ENCODE results near the gene GTF2H2C.

Gene GTF2H2C

GRCh38 chr5:69527128-69527770, 32.7 kb upstream of the GTF2H2C start:
- H3K4me1 ChIP-seq (ENCODE audit: insufficient read depth, poor library complexity, severe bottlenecking) = peaks cover 12% of the 10 kb centered on the region

GRCh38 chr5:69528035-69528434, 32.0 kb upstream of the GTF2H2C start:
- Histone ChIP-seq H3K4me1 (ENCODE audit: insufficient read depth, poor library complexity, severe bottlenecking) (peaks cover 12% of the 10 kb centered on the region), H3K4me3 (ENCODE audit: severe bottlenecking) (no peak overlapping the region), H3K36me3 (ENCODE audit: low read depth) (no peaks in the 10 kb centered on the region), H3K27me3 (ENCODE audit: insufficient read depth, poor library complexity, severe bottlenecking) (no peaks in the 10 kb centered on the region), H3K9me3 (ENCODE audit: severe bottlenecking) (no peaks in the 10 kb centered on the region), H3K27ac (ENCODE audit: poor library complexity, severe bottlenecking) (no peak overlapping the region)
- DNase-seq (ENCODE audit: low spot score) = no peak
- no peak for TF ChIP-seq CTCF (IDR thresholded peaks at IDR 0.05; ENCODE audit: poor library complexity, severe bottlenecking)
- ATAC-seq (ENCODE audit: low read depth) = peak; percentile 89

More at GRCh38 chr5:69527128-69527770, 32.7 kb upstream of the GTF2H2C start:
- Histone ChIP-seq H3K27me3 (ENCODE audit: insufficient read depth, poor library complexity, severe bottlenecking) (no peaks in the 10 kb centered on the region), H3K36me3 (ENCODE audit: low read depth) (no peaks in the 10 kb centered on the region), H3K4me3 (ENCODE audit: severe bottlenecking) (no peak overlapping the region), H3K27ac (ENCODE audit: poor library complexity, severe bottlenecking) (no peak overlapping the region), H3K9me3 (ENCODE audit: severe bottlenecking) (no peaks in the 10 kb centered on the region)
- no peak for ATAC-seq (ENCODE audit: low read depth)
- TF ChIP-seq CTCF (IDR thresholded peaks at IDR 0.05; ENCODE audit: poor library complexity, severe bottlenecking) = no peak
- no peak for DNase-seq (ENCODE audit: low spot score)

- ATAC-seq (ENCODE audit: low read depth) = no peak
- Histone ChIP-seq H3K27ac (ENCODE audit: poor library complexity, severe bottlenecking) (no peak overlapping the region), H3K9me3 (ENCODE audit: severe bottlenecking) (no peaks in the 10 kb centered on the region), H3K4me3 (ENCODE audit: severe bottlenecking) (no peak overlapping the region), H3K36me3 (ENCODE audit: low read depth) (no peaks in the 10 kb centered on the region), H3K4me1 (ENCODE audit: insufficient read depth, poor library complexity, severe bottlenecking) (peaks cover 12% of the 10 kb centered on the region), H3K27me3 (ENCODE audit: insufficient read depth, poor library complexity, severe bottlenecking) (no peaks in the 10 kb centered on the region)
- DNase-seq (ENCODE audit: low spot score) = no peak
- no peak for TF ChIP-seq CTCF (IDR thresholded peaks at IDR 0.05; ENCODE audit: poor library complexity, severe bottlenecking)
Observed at GRCh38 chr5:69528609-69529008, 31.4 kb upstream of the GTF2H2C start.

- ATAC-seq (ENCODE audit: low read depth) = no peak
Observed at GRCh38 chr5:69530561-69531405, 29.2 kb upstream of the GTF2H2C start.

More at GRCh38 chr5:69530561-69531405, 29.2 kb upstream of the GTF2H2C start:
- Histone ChIP-seq H3K9me3 (ENCODE audit: severe bottlenecking) (no peaks in the 10 kb centered on the region), H3K36me3 (ENCODE audit: low read depth) (no peaks in the 10 kb centered on the region), H3K27ac (ENCODE audit: poor library complexity, severe bottlenecking) (no peak overlapping the region), H3K4me3 (ENCODE audit: severe bottlenecking) (no peak overlapping the region), H3K27me3 (ENCODE audit: insufficient read depth, poor library complexity, severe bottlenecking) (no peaks in the 10 kb centered on the region), H3K4me1 (ENCODE audit: insufficient read depth, poor library complexity, severe bottlenecking) (peaks cover 12% of the 10 kb centered on the region)
- no peak for DNase-seq (ENCODE audit: low spot score)
- no peak for TF ChIP-seq CTCF (IDR thresholded peaks at IDR 0.05; ENCODE audit: poor library complexity, severe bottlenecking)

Data from RWPE2 (cell line).